NCI-H510A treated with DMSO at 0.1 percent for 48 hours (cell line): ENCODE measurements around the gene SPG7.
"Not testable (repeated sequence)": the region's sequence is repeated elsewhere in the genome, so short reads cannot be mapped to it uniquely, and the experiment has no call there.

Source experiments
- DNase-seq: peaks from one replicate; lab custom pipeline; 2025; lab: John Stamatoyannopoulos, UW

SPG7 gene

GRCh38 chr16:89507834-89508590 lies at the start of gene SPG7:
TSS of gene SPG7 (plus strand) at chr16:89508403. CDS start at chr16:89508418, 15 bp downstream.
- DNase-seq, result peak; percentile 29

- no peak for DNase-seq
Measured at GRCh38 chr16:89458551-89458950, 49.7 kb upstream of the SPG7 start.

GRCh38 chr16:89458967-89459366 lies 49.2 kb upstream of the SPG7 start:
- DNase-seq, result no peak

DNA sequence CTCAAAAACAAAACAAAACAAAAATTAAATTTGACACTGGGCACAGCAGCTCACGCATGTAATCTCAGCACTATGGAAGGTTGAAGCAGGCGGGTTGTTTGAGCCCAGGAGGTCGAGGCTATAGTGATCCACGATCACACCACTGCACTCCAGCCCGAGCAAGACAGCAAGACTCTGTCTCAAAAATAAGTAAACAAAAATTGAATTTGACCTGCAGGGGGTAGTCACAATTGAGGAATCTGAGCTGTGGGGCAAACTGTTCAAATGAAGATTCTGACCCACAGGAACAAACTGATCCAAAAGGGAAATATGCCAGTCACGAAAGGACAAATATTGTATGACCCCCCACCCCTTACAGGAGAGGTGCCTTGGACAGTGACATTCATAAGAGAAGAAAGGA lies 47.6 kb upstream of the SPG7 start:
- no peak for DNase-seq

GRCh38 chr16:89461890-89462289 lies 46.3 kb upstream of the SPG7 start:
- not testable (repeated sequence) for DNase-seq

- DNase-seq, result not testable (repeated sequence)
Measured at GRCh38 chr16:89462639-89463038, 45.6 kb upstream of the SPG7 start.

- not testable (repeated sequence) for DNase-seq
Measured at GRCh38 chr16:89463312-89463711, 44.9 kb upstream of the SPG7 start.

DNA sequence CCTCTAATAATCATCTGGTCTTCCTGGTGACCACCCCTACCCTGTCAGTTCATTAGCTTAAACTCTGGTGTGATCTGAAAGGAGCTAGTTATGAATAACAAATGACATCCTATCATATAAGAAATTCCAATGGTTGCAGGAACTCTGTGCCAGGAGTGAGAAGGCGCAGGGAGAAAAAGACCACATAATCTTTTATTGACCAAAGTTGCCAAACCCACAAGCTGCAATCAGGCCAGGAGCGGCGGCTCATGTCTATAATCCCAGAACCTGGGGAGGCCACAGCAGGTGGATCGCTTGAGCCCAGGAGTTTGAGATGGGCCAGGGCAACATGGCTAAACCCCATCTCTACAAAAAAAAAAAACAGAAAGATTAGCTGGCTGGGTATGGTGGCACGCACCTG lies 41.3 kb upstream of the SPG7 start:
- DNase-seq, result no peak

GRCh38 chr16:89467382-89467781 lies 40.8 kb upstream of the SPG7 start:
- DNase-seq, result no peak

DNA sequence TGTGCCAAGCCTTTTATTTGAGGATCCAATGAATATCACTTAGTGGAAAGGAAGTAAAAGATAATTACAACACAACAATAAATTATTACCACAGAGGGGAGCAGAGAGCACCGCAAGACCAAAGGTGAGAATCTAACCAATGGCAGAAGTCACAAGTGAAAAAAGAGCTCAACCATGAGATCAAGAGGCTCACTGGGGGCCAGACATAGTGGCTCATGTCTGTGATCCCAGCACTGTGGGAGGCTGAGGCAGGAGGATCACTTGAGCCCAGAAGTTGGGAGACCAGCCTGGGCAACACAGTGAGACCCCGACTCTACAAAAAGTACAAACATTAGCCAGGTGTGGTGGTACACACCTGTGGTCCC lies 35.5 kb upstream of the SPG7 start:
- no peak for DNase-seq

- DNase-seq, result no peak
Measured at GRCh38 chr16:89473136-89473712, 35.0 kb upstream of the SPG7 start.

- no peak for DNase-seq
Measured at GRCh38 chr16:89473791-89474414, 34.3 kb upstream of the SPG7 start.

GRCh38 chr16:89475144-89475543 lies 33.1 kb upstream of the SPG7 start:
- DNase-seq, result no peak

- DNase-seq, result no peak
Measured at GRCh38 chr16:89476379-89476778, 31.8 kb upstream of the SPG7 start.

- DNase-seq, result no peak
Measured at GRCh38 chr16:89476811-89477261, 31.4 kb upstream of the SPG7 start.

DNA sequence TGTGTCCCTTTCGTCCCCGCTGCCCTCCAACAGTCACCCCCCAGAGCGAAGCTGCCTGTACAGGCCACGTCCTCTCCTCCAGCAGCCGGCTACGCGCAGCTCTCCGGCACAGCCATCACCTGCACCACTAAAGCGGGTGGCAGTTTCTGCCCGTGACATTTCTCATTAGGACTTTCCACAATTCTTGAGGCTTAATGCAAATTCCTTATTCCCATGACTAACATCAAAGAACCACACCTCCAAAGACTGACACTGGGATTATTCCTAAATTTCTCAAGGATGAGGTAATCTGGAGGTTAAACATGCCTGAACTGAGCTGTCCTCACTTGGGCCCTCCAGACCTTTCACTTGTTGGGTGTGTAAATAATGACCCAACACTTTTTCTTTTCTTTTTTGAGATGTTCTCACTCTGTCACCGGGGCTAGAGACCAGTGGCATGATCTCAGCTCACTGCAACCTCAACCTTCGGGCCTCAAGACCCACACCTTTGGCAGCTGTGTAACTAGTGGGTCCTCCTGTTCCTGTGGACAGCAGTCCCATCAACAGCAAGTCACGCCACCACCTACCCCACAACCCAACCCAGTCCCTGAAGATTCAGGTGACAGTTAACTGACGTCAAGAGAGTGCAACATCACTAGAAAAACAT lies 29.5 kb upstream of the SPG7 start:
- DNase-seq, result no peak

GRCh38 chr16:89481356-89481955 lies 26.7 kb upstream of the SPG7 start:
- peak; percentile 8 for DNase-seq

GRCh38 chr16:89482150-89482816 lies 25.9 kb upstream of the SPG7 start:
- no peak for DNase-seq

DNA sequence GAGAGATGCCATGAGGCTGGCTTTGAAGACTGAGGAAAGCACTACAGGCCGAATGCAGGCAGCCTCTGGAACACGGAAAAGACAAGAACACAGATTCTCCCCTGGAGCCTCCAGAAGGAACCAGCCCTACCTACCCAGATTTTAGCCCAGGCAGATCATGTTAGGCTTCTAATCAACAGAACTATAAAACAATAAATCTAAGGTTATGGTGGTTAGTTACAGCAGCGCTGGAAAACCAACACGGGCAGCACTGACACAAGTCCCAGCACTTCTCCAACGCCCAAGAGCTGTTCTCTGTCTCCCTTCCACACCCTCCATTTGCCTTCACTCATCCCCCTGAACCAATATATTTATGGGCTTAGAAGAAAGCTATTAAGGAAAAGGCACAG lies 25.4 kb upstream of the SPG7 start:
- no peak for DNase-seq

DNA sequence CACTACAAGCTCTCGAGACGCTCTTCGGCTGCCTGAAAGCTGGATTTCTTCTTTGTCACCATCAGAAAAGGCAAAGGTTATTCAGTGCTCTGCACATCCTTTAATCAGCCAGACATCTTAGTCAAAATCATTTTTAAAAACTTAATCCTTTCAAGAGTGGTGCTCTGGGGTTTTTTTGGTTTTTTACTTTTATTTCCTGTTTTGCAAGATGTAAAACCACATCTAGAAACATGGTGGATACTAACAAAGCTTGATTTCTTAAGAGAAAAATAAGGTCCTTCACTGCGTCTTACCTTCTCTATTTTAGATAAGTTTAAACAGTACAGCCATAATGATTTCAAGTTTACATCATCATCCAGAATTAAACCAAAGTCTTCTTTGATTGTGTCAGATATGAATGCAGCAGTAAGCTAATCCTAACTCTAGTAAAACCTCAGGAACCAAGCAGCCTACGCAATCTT lies 24.1 kb upstream of the SPG7 start:
- DNase-seq, result no peak

DNA sequence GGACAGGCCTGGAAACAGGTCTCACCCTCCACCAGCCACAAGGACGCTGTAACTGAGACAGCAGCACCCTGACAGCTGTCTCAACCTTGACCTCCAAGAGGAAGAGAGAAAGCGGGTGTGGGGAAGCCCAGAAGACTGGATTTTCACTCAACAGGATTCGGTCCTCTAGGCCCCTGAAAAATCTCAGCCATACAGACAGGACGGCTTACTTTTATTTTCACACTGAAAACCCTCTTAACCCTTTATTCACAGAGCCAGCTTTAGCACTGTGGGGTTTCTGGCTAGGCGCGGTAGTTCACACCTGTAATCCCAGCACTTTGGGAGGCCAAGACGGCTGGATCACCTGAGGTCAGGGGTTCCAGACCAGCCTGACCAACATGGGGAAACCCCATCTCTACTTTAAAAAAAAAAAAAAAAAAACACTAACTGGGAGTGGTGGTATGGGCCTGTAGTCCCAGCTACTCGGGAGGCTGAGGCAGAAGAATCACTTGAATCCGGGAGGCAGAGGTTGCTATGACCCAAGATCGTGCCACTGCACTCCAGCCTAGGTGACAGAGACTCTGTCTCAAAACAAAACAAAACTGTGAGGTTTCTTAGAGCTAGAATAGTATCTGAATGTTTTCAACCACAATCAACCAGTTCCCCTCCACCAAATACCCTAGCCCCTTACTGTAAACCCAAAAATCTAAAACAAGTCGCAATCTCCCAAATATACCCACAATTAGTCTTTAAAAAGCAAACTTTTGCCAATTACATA lies 23.1 kb upstream of the SPG7 start:
- no peak for DNase-seq
